ENCODE data around the gene GLI1. TPM values are rescaled to one million over a fixed set of nuclear protein-coding genes. Genes with fewer than 3 reads are reported as not detected.
A peak's percentile ranks its signal among the peaks of the same experiment; 100 is the strongest.

GLI1 gene
- total and polyA plus RNA-seq, 2 of the 13 experiments (the other 11 are each of a cell fraction or from before 2014, with no cell fraction given): 0.09 to 0.20 TPM

DNA sequence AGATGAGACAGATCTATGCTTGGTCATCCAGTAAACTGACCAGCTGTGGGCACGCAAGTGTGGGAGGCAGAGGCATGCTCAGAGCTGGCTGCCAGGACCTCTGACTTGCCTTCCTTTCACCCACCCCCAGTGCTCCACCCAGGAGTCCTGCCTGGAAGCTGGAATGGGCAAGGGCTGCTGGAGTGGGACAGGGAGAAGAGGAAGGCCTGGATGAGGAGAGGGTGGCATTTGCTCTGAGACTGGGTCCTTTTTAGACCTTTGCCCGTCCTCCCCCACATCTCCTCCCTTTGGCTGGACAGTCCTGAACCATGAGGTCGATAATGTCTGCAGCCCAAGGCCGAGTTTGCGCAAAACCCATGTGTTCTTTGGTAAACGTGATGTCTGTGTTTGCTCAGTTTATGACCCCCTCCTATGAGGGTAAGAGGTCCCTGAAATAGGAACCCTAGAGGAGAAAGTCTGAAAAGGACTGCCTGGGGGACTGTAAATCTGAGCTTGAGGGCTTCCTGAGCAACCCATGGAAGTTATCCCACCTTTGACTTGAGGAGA is 8.3 kb upstream of the GLI1 start (continued):
- TF ChIP-seq, protein P1, sequence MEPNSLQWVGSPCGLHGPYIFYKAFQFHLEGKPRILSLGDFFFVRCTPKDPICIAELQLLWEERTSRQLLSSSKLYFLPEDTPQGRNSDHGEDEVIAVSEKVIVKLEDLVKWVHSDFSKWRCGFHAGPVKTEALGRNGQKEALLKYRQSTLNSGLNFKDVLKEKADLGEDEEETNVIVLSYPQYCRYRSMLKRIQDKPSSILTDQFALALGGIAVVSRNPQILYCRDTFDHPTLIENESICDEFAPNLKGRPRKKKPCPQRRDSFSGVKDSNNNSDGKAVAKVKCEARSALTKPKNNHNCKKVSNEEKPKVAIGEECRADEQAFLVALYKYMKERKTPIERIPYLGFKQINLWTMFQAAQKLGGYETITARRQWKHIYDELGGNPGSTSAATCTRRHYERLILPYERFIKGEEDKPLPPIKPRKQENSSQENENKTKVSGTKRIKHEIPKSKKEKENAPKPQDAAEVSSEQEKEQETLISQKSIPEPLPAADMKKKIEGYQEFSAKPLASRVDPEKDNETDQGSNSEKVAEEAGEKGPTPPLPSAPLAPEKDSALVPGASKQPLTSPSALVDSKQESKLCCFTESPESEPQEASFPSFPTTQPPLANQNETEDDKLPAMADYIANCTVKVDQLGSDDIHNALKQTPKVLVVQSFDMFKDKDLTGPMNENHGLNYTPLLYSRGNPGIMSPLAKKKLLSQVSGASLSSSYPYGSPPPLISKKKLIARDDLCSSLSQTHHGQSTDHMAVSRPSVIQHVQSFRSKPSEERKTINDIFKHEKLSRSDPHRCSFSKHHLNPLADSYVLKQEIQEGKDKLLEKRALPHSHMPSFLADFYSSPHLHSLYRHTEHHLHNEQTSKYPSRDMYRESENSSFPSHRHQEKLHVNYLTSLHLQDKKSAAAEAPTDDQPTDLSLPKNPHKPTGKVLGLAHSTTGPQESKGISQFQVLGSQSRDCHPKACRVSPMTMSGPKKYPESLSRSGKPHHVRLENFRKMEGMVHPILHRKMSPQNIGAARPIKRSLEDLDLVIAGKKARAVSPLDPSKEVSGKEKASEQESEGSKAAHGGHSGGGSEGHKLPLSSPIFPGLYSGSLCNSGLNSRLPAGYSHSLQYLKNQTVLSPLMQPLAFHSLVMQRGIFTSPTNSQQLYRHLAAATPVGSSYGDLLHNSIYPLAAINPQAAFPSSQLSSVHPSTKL (CRISPR knock-in tag; IDR thresholded peaks at IDR 0.05): peak; percentile 99
- TF ChIP-seq NONO (IDR thresholded peaks at IDR 0.05): no peak
- peak; percentile 95 for TF ChIP-seq NONO (CRISPR knock-in tag; conservative IDR thresholded peaks at IDR 0.05)
- TF ChIP-seq ARID2 (CRISPR knock-in tag; IDR thresholded peaks at IDR 0.05; ENCODE audit: borderline replicate concordance): 0 out of 2 replicates have a peak, but pooled peaks have one; percentile 66
- TF ChIP-seq, protein P2, sequence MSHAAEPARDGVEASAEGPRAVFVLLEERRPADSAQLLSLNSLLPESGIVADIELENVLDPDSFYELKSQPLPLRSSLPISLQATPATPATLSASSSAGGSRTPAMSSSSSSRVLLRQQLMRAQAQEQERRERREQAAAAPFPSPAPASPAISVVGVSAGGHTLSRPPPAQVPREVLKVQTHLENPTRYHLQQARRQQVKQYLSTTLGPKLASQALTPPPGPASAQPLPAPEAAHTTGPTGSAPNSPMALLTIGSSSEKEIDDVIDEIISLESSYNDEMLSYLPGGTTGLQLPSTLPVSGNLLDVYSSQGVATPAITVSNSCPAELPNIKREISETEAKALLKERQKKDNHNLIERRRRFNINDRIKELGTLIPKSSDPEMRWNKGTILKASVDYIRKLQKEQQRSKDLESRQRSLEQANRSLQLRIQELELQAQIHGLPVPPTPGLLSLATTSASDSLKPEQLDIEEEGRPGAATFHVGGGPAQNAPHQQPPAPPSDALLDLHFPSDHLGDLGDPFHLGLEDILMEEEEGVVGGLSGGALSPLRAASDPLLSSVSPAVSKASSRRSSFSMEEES (CRISPR knock-in tag; IDR thresholded peaks at IDR 0.05): peak; percentile 93
- TF ChIP-seq, protein P3, sequence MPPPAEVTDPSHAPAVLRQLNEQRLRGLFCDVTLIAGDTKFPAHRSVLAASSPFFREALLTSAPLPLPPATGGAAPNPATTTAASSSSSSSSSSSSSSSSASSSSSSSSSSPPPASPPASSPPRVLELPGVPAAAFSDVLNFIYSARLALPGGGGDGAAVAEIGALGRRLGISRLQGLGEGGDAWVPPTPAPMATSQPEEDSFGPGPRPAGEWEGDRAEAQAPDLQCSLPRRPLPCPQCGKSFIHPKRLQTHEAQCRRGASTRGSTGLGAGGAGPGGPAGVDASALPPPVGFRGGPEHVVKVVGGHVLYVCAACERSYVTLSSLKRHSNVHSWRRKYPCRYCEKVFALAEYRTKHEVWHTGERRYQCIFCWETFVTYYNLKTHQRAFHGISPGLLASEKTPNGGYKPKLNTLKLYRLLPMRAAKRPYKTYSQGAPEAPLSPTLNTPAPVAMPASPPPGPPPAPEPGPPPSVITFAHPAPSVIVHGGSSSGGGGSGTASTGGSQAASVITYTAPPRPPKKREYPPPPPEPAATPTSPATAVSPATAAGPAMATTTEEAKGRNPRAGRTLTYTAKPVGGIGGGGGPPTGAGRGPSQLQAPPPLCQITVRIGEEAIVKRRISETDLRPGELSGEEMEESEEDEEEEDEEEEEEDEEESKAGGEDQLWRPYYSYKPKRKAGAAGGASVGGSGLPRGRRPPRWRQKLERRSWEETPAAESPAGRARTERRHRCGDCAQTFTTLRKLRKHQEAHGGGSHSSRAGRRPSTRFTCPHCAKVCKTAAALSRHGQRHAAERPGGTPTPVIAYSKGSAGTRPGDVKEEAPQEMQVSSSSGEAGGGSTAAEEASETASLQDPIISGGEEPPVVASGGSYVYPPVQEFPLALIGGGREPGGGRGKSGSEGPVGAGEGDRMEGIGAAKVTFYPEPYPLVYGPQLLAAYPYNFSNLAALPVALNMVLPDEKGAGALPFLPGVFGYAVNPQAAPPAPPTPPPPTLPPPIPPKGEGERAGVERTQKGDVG (CRISPR knock-in tag; IDR thresholded peaks at IDR 0.05; ENCODE audit: borderline replicate concordance): no peak; the same call in 1 of the 2 replicates
- TF ChIP-seq ZBTB21 (CRISPR knock-in tag; IDR thresholded peaks at IDR 0.05): peak; percentile 58; the same call in 1 of the 2 replicates
- no peak for TF ChIP-seq ZNF879 (CRISPR knock-in tag; IDR thresholded peaks at IDR 0.05)
- TF ChIP-seq, protein P4, sequence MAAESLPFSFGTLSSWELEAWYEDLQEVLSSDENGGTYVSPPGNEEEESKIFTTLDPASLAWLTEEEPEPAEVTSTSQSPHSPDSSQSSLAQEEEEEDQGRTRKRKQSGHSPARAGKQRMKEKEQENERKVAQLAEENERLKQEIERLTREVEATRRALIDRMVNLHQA (CRISPR knock-in tag; IDR thresholded peaks at IDR 0.05): 0 out of 2 replicates have a peak, but pooled peaks have one; percentile 54
- no peak for TF ChIP-seq NR3C1 (CRISPR knock-in tag; IDR thresholded peaks at IDR 0.05)
- TF ChIP-seq, protein P5, sequence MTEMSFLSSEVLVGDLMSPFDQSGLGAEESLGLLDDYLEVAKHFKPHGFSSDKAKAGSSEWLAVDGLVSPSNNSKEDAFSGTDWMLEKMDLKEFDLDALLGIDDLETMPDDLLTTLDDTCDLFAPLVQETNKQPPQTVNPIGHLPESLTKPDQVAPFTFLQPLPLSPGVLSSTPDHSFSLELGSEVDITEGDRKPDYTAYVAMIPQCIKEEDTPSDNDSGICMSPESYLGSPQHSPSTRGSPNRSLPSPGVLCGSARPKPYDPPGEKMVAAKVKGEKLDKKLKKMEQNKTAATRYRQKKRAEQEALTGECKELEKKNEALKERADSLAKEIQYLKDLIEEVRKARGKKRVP (CRISPR knock-in tag; IDR thresholded peaks at IDR 0.05): peak in 1 of 2 experiments; percentile 93; a peak in 2 of 4 replicates
- no peak for TF ChIP-seq ZNF260 (CRISPR knock-in tag; IDR thresholded peaks at IDR 0.05; ENCODE audit: borderline replicate concordance, low read depth)
- no peak for TF ChIP-seq WIZ (CRISPR knock-in tag; IDR thresholded peaks at IDR 0.05)
- peak; percentile 94 for TF ChIP-seq ZNF431 (CRISPR knock-in tag; IDR thresholded peaks at IDR 0.05; ENCODE audit: borderline replicate concordance, low read depth)
- TF ChIP-seq ZSCAN9 (CRISPR knock-in tag; IDR thresholded peaks at IDR 0.05; ENCODE audit: borderline replicate concordance): peak; percentile 95
- no peak for TF ChIP-seq ZNF367 (CRISPR knock-in tag; IDR thresholded peaks at IDR 0.05; ENCODE audit: borderline replicate concordance)
- TF ChIP-seq ZFP82 (CRISPR knock-in tag; IDR thresholded peaks at IDR 0.05; ENCODE audit: borderline replicate concordance): no peak
- TF ChIP-seq, protein P6, sequence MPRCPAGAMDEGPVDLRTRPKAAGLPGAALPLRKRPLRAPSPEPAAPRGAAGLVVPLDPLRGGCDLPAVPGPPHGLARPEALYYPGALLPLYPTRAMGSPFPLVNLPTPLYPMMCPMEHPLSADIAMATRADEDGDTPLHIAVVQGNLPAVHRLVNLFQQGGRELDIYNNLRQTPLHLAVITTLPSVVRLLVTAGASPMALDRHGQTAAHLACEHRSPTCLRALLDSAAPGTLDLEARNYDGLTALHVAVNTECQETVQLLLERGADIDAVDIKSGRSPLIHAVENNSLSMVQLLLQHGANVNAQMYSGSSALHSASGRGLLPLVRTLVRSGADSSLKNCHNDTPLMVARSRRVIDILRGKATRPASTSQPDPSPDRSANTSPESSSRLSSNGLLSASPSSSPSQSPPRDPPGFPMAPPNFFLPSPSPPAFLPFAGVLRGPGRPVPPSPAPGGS (CRISPR knock-in tag; IDR thresholded peaks at IDR 0.05): peak; percentile 86; the same call in 1 of the 2 replicates

All from HepG2 (cell line).